ENCODE results near the gene HSD11B2.

HSD11B2 gene

DNA sequence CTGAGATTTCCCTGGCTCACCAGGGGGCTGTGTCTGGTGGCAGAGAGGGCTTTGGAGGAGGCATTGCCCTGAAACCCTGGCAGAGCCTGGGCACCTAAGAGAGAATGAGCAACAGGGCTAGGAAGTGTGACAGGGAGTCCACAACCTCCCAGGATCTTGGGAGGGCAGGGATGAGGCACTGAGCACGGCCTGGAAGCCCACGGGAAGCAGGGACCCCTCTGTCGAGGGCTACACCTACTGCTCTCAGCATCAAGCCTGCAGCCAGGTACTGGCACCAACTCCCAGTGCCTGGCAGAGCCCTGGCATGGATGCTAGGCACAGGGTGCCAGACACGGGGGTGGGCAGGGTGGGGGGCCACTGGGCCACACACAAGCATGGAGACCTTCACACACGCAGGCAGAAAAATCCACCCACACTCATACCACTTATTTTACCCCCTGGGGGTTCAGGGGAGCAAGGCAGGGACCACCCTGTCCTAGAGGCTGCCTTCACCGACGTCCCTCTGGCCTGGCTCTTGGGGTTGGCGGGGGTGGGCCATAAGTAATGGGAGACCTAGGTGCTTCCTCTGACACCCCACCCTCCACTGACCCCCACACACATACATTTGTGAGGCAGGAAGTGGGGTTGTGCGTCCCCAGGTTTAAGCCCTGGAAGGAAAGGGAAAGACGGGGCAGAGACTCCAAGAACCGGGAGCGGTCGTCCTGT, 970 bp upstream of the HSD11B2 start:
- Histone ChIP-seq H3F3A (ENCODE audit: insufficient read depth, low read length) (no peaks in the 10 kb centered on the region), H3K27ac (ENCODE audit: low read depth, low read length, poor library complexity, severe bottlenecking) (no peak overlapping the region), H3K4me3 (ENCODE audit: low read depth, low read length, poor library complexity, severe bottlenecking) (peak overlapping the region; percentile 56), H2AFZ (ENCODE audit: low read length) (no peak overlapping the region), H3K36me3 (ENCODE audit: insufficient read depth, low read length) (no peaks in the 10 kb centered on the region), H3K4me1 (ENCODE audit: insufficient read depth, low read length, severe bottlenecking) (peaks cover 10% of the 10 kb centered on the region), H3K4me2 (ENCODE audit: low read length) (peak overlapping the region; percentile 76), H3K79me2 (ENCODE audit: insufficient read depth, low read length) (no peaks in the 10 kb centered on the region), H3K9me2 (ENCODE audit: low read depth, low read length) (no peaks in the 10 kb centered on the region), H3K9me3 (ENCODE audit: low read length) (no peaks in the 10 kb centered on the region), H3K9ac (ENCODE audit: low read length) (no peak overlapping the region), H3K27me3 (ENCODE audit: insufficient read depth, low read length) (peaks cover 13% of the 10 kb centered on the region; the same call in 1 of the 2 replicates), H4K20me1 (ENCODE audit: insufficient read depth, low read length) (no peaks in the 10 kb centered on the region)
- TF ChIP-seq, protein P1, sequence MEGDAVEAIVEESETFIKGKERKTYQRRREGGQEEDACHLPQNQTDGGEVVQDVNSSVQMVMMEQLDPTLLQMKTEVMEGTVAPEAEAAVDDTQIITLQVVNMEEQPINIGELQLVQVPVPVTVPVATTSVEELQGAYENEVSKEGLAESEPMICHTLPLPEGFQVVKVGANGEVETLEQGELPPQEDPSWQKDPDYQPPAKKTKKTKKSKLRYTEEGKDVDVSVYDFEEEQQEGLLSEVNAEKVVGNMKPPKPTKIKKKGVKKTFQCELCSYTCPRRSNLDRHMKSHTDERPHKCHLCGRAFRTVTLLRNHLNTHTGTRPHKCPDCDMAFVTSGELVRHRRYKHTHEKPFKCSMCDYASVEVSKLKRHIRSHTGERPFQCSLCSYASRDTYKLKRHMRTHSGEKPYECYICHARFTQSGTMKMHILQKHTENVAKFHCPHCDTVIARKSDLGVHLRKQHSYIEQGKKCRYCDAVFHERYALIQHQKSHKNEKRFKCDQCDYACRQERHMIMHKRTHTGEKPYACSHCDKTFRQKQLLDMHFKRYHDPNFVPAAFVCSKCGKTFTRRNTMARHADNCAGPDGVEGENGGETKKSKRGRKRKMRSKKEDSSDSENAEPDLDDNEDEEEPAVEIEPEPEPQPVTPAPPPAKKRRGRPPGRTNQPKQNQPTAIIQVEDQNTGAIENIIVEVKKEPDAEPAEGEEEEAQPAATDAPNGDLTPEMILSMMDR (IDR thresholded peaks at IDR 0.05; ENCODE audit: low read length): no peak
- no peak for TF ChIP-seq EZH2 (IDR thresholded peaks at IDR 0.05; ENCODE audit: borderline replicate concordance, low read length)

DNA sequence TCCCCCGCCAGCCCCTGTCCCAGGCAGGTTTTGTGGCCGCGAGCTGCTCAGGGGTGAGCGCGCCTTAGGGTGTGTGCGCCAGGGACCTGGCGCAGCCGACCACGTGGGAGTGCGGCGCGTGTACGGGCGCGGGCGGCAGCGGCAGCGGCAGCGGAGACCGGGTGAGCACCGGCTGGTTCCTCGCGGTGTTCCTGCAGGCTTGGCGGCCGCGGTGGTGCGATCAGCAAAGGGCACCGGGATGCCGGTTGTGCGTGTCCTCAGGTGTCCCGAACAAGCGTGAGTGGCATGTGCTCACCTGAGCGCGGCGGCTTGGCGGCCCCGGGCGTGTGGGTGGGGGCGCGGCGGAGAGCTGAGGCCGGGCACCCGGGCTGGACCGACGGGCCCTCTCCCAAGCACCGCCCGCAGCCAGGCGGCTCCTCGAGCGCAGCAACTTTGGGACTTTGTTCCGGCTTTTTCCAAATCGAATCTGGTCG, 381 bp upstream of the HSD11B2 start:
- Histone ChIP-seq H4K20me1 (ENCODE audit: insufficient read depth, low read length) (no peaks in the 10 kb centered on the region), H3K79me2 (ENCODE audit: insufficient read depth, low read length) (no peaks in the 10 kb centered on the region), H3F3A (ENCODE audit: insufficient read depth, low read length) (no peaks in the 10 kb centered on the region), H3K27me3 (ENCODE audit: insufficient read depth, low read length) (peaks cover 8% of the 10 kb centered on the region; the same call in 1 of the 2 replicates), H3K9me2 (ENCODE audit: low read depth, low read length) (no peaks in the 10 kb centered on the region), H3K9me3 (ENCODE audit: low read length) (no peaks in the 10 kb centered on the region), H3K4me2 (ENCODE audit: low read length) (peak overlapping the region; percentile 76), H3K9ac (ENCODE audit: low read length) (no peak overlapping the region), H3K4me3 (ENCODE audit: low read depth, low read length, poor library complexity, severe bottlenecking) (peak overlapping the region; percentile 56), H2AFZ (ENCODE audit: low read length) (no peak overlapping the region), H3K36me3 (ENCODE audit: insufficient read depth, low read length) (peaks cover 3% of the 10 kb centered on the region; the same call in 1 of the 2 replicates), H3K27ac (ENCODE audit: low read depth, low read length, poor library complexity, severe bottlenecking) (no peak overlapping the region), H3K4me1 (ENCODE audit: insufficient read depth, low read length, severe bottlenecking) (peaks cover 5% of the 10 kb centered on the region)
- TF ChIP-seq, protein P1 (IDR thresholded peaks at IDR 0.05; ENCODE audit: low read length): no peak
- TF ChIP-seq EZH2 (IDR thresholded peaks at IDR 0.05; ENCODE audit: borderline replicate concordance, low read length): no peak

DNA sequence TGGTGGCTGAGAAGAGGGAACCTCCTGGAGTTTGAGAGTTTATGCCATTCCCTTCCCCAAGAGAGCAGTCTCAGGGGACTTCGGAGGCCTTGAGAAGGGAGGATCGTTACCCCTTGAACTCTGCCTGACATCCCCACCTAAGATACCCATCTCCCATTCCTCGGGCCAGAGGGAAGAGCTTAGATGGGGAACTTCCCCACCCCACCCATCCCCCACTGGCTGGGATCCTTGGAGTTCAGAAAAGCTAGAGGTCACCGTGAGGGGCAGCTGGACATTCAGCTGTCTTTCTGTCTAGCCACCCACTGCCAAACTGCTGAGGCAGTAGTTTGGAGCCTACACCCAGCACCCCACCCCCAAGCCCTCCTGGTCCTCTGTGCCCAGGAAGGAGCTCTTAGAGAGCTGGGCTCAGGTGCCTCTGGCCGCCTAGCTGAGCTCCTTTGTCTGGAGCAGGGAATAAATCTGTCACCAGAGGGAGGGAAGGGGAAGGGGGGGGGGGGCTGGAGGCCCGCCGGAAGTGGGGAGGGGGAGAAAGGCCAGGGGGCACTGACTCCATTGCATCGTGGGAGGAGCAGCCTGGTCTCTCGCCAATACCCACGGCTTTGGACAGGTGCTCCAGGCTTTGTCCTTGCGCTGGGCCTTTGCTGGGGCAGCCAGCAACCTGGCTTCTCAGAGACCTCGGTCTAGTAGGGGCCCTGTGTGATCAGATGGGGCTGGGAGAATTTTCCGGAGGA, 1.0 kb downstream of the HSD11B2 start:
- Histone ChIP-seq H3K27ac (ENCODE audit: low read depth, low read length, poor library complexity, severe bottlenecking) (no peak overlapping the region), H3K9ac (ENCODE audit: low read length) (no peak overlapping the region), H3K9me3 (ENCODE audit: low read length) (no peaks in the 10 kb centered on the region), H3K36me3 (ENCODE audit: insufficient read depth, low read length) (peaks cover 8% of the 10 kb centered on the region; the same call in 1 of the 2 replicates), H3K4me3 (ENCODE audit: low read depth, low read length, poor library complexity, severe bottlenecking) (no peak overlapping the region), H3K4me1 (ENCODE audit: insufficient read depth, low read length, severe bottlenecking) (peaks cover 5% of the 10 kb centered on the region), H3K9me2 (ENCODE audit: low read depth, low read length) (no peaks in the 10 kb centered on the region), H2AFZ (ENCODE audit: low read length) (no peak overlapping the region), H4K20me1 (ENCODE audit: insufficient read depth, low read length) (no peaks in the 10 kb centered on the region), H3F3A (ENCODE audit: insufficient read depth, low read length) (no peaks in the 10 kb centered on the region), H3K27me3 (ENCODE audit: insufficient read depth, low read length) (peaks cover 8% of the 10 kb centered on the region; the same call in 1 of the 2 replicates), H3K4me2 (ENCODE audit: low read length) (no peak overlapping the region), H3K79me2 (ENCODE audit: insufficient read depth, low read length) (no peaks in the 10 kb centered on the region)
- TF ChIP-seq, protein P1 (IDR thresholded peaks at IDR 0.05; ENCODE audit: low read length): no peak
- no peak for TF ChIP-seq EZH2 (IDR thresholded peaks at IDR 0.05; ENCODE audit: borderline replicate concordance, low read length)
